ENCODE results near the gene TTF1. TPM values are rescaled to one million over a fixed set of nuclear protein-coding genes. Genes with fewer than 3 reads are reported as not detected.

TTF1 gene
- total and polyA plus RNA-seq, 9 of the 15 experiments (the other 6 are each of a cell fraction or from before 2014, with no cell fraction given), result 9.0 to 18.5 (median 15.8) TPM

DNA sequence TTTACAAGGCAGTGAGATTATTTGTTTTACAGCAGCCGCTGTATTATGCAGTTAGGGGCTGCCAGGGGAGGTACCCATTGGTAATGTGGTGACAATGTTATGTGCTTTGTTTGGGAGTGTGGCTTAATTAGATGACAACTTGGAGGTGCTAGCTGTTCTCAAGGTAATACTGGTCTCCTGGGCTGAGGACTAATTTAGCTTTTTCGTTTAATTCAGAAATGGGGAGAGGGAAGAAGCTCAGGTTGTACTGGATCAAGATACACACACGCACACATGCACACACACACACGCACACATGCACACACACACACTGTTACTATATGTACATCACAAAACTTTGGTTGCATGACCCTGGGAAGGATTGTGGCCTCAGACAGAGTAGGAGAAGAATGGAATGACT, 41.3 kb upstream of the TTF1 start:
- 2% methylated on average over 4 of the region's 4 CpGs for WGBS (ENCODE audit: insufficient coverage, low coverage, missing lambda C conversion rate)
- intact Hi-C loops (cut with micrococcal nuclease) (no loop called here), in situ Hi-C loops (cut with MboI) (no loop called here)
- Histone ChIP-seq H3K27ac (ENCODE audit: extremely low read depth, low read depth, low read length) (no peak overlapping the region), H3K4me1 (replicated peaks in 1 of 2; ENCODE audit: control insufficient read depth in 2 of 2, insufficient read depth in 2 of 2, low read length in 2 of 2) (peaks cover 0 to 3% of the 10 kb centered on the region in 2 experiments; a peak in 1 of 5 replicates), H3K9ac (ENCODE audit: insufficient read depth in 1 of 2, low read depth in 2 of 2, low read length in 2 of 2) (no peak overlapping the region), H3K9me1 (ENCODE audit: control insufficient read depth, insufficient read depth, low read length) (no peaks in the 10 kb centered on the region), H3K4me2 (ENCODE audit: insufficient read depth, low read length) (no peak overlapping the region), H3K9me3 (replicated peaks; ENCODE audit: control insufficient read depth, insufficient read depth, low read depth, low read length) (no peaks in the 10 kb centered on the region), H2AFZ (ENCODE audit: low read depth, low read length) (no peak overlapping the region), H3K79me2 (ENCODE audit: control insufficient read depth, insufficient read depth, low read length) (no peaks in the 10 kb centered on the region), H3K27me3 (ENCODE audit: control insufficient read depth in 2 of 2, insufficient read depth in 2 of 2, low read length in 2 of 2) (peaks cover 41 to 77% of the 10 kb centered on the region in 2 experiments), H3K36me3 (ENCODE audit: control insufficient read depth, insufficient read depth, low read length) (no peaks in the 10 kb centered on the region), H3K4me3 (no peak overlapping the region), H4K20me1 (replicated peaks; ENCODE audit: control insufficient read depth, insufficient read depth, low read length) (no peaks in the 10 kb centered on the region; the same call in 1 of the 2 replicates)
- POLR2A ChIA-PET, result no interaction called here
- no TSS peak for BruUV-seq (replicated peaks)
- ATAC-seq (no peak), DNase-seq (ENCODE audit: extremely low read depth in 1 of 4, low spot score in 3 of 4) (no peak), FAIRE-seq (no peak)
- CTCF ChIA-PET (ENCODE audit: low intra/inter-chr PET ratio), result no interaction called here
- TF ChIP-seq NCOA6 (IDR thresholded peaks at IDR 0.05) (no peak), SMAD3 (CRISPR knock-in tag; conservative IDR thresholded peaks at IDR 0.05) (no peak), RBM39 (optimal IDR thresholded peaks at IDR 0.05; ENCODE audit: low read depth, low read length) (no peak)
- TF ChIP-seq, protein P1, sequence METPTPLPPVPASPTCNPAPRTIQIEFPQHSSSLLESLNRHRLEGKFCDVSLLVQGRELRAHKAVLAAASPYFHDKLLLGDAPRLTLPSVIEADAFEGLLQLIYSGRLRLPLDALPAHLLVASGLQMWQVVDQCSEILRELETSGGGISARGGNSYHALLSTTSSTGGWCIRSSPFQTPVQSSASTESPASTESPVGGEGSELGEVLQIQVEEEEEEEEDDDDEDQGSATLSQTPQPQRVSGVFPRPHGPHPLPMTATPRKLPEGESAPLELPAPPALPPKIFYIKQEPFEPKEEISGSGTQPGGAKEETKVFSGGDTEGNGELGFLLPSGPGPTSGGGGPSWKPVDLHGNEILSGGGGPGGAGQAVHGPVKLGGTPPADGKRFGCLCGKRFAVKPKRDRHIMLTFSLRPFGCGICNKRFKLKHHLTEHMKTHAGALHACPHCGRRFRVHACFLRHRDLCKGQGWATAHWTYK (CRISPR knock-in tag; IDR thresholded peaks at IDR 0.05), result no peak
- TF ChIP-seq, protein P2, sequence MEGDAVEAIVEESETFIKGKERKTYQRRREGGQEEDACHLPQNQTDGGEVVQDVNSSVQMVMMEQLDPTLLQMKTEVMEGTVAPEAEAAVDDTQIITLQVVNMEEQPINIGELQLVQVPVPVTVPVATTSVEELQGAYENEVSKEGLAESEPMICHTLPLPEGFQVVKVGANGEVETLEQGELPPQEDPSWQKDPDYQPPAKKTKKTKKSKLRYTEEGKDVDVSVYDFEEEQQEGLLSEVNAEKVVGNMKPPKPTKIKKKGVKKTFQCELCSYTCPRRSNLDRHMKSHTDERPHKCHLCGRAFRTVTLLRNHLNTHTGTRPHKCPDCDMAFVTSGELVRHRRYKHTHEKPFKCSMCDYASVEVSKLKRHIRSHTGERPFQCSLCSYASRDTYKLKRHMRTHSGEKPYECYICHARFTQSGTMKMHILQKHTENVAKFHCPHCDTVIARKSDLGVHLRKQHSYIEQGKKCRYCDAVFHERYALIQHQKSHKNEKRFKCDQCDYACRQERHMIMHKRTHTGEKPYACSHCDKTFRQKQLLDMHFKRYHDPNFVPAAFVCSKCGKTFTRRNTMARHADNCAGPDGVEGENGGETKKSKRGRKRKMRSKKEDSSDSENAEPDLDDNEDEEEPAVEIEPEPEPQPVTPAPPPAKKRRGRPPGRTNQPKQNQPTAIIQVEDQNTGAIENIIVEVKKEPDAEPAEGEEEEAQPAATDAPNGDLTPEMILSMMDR (IDR thresholded peaks at IDR 0.05 in 2 of 3, conservative IDR thresholded peaks at IDR 0.05 in 1 of 3; ENCODE audit: insufficient read depth in 2 of 3, low read depth in 1 of 3, low read length in 3 of 3), result no peak
- TF ChIP-seq, protein P3, sequence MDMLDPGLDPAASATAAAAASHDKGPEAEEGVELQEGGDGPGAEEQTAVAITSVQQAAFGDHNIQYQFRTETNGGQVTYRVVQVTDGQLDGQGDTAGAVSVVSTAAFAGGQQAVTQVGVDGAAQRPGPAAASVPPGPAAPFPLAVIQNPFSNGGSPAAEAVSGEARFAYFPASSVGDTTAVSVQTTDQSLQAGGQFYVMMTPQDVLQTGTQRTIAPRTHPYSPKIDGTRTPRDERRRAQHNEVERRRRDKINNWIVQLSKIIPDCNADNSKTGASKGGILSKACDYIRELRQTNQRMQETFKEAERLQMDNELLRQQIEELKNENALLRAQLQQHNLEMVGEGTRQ (CRISPR knock-in tag; IDR thresholded peaks at IDR 0.05), result no peak
- TF ChIP-seq, protein P4, sequence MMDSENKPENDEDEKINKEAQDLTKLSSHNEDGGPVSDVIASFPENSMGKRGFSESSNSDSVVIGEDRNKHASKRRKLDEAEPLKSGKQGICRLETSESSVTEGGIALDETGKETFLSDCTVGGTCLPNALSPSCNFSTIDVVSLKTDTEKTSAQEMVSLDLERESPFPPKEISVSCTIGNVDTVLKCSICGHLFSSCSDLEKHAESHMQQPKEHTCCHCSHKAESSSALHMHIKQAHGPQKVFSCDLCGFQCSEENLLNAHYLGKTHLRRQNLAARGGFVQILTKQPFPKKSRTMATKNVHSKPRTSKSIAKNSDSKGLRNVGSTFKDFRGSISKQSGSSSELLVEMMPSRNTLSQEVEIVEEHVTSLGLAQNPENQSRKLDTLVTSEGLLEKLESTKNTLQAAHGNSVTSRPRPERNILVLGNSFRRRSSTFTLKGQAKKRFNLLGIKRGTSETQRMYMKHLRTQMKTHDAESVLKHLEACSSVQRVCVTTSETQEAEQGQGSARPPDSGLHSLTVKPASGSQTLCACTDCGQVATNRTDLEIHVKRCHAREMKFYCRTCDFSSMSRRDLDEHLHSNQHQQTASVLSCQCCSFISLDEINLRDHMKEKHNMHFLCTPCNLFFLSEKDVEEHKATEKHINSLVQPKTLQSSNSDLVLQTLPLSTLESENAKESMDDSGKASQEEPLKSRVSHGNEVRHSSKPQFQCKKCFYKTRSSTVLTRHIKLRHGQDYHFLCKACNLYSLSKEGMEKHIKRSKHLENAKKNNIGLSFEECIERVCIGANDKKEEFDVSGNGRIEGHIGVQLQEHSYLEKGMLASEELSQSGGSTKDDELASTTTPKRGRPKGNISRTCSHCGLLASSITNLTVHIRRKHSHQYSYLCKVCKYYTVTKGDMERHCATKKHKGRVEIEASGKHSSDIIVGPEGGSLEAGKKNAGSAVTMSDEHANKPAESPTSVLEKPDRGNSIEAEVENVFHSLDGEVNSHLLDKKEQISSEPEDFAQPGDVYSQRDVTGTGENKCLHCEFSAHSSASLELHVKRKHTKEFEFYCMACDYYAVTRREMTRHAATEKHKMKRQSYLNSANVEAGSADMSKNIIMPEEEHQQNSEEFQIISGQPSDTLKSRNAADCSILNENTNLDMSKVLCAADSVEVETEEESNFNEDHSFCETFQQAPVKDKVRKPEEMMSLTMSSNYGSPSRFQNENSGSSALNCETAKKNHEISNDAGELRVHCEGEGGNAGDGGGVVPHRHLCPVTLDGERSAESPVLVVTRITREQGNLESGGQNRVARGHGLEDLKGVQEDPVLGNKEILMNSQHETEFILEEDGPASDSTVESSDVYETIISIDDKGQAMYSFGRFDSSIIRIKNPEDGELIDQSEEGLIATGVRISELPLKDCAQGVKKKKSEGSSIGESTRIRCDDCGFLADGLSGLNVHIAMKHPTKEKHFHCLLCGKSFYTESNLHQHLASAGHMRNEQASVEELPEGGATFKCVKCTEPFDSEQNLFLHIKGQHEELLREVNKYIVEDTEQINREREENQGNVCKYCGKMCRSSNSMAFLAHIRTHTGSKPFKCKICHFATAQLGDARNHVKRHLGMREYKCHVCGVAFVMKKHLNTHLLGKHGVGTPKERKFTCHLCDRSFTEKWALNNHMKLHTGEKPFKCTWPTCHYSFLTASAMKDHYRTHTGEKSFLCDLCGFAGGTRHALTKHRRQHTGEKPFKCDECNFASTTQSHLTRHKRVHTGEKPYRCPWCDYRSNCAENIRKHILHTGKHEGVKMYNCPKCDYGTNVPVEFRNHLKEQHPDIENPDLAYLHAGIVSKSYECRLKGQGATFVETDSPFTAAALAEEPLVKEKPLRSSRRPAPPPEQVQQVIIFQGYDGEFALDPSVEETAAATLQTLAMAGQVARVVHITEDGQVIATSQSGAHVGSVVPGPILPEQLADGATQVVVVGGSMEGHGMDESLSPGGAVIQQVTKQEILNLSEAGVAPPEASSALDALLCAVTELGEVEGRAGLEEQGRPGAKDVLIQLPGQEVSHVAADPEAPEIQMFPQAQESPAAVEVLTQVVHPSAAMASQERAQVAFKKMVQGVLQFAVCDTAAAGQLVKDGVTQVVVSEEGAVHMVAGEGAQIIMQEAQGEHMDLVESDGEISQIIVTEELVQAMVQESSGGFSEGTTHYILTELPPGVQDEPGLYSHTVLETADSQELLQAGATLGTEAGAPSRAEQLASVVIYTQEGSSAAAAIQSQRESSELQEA (IDR thresholded peaks at IDR 0.05; ENCODE audit: low read depth), result no peak

Data from K562 (cell line).